Thyroid gland (tissue), 4 donors: Measurements from ENCODE around the gene IFITM10.

Experiments
- POLR2A ChIP-seq, 2 donors: fragments of 450-650 bp; IDR thresholded peaks; one replicate each; pipeline ENCODE4 v1.6.1; 2017; ENCODE audit warnings: antibody characterized with exemption in 2 of 2, mild to moderate bottlenecking in 2 of 2, moderate library complexity in 1 of 2
- TF ChIP-seq, protein P1 (sequence below), 6 experiments: fragments of 200-600 bp in 3 of 6; fragments of 450-650 bp in 3 of 6; sonication (generic) in 3 of 6; IDR thresholded peaks; one replicate each; pipeline ENCODE4 v1.5.1; 2016 to 2019; ENCODE audit warnings: antibody characterized with exemption in 6 of 6, mild to moderate bottlenecking in 2 of 6, inconsistent platforms in 1 of 6, moderate library complexity in 1 of 6

DNA sequence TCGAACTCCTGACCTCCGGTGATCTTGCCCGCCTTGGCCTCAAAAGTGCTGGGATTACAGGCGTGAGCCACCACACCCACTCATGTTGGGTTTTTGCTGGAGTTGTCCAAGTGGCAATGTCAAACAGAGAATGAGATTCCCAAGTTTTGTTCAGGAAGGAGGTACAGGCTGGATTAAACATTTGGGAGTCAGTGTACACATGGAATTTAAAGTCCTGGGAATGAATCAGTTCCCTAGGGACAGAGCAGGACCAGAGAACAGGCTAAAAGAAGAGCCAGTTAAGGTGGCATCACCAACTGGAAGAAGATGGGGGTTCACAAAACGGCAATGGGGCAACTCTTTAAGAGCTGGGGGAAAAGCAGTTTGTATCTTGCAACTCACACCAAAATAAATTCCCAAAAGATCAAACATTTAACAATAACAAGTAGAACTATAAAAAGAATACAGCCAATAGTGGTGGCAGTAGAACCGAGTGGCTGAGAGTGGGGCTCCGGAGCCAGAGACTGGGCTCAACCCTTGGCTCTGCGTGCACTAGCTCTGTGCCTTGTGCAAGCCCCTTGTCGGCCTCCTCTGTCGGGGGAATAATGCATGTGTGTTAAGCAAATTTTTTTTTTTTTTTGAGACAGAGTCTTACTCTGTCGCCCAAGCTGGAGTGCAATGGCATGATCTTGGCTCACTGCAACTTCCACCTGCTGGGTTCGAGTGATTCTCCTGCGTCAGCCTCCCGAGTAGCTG is 47.2 kb upstream of the IFITM10 start:
- TF ChIP-seq, protein P1, sequence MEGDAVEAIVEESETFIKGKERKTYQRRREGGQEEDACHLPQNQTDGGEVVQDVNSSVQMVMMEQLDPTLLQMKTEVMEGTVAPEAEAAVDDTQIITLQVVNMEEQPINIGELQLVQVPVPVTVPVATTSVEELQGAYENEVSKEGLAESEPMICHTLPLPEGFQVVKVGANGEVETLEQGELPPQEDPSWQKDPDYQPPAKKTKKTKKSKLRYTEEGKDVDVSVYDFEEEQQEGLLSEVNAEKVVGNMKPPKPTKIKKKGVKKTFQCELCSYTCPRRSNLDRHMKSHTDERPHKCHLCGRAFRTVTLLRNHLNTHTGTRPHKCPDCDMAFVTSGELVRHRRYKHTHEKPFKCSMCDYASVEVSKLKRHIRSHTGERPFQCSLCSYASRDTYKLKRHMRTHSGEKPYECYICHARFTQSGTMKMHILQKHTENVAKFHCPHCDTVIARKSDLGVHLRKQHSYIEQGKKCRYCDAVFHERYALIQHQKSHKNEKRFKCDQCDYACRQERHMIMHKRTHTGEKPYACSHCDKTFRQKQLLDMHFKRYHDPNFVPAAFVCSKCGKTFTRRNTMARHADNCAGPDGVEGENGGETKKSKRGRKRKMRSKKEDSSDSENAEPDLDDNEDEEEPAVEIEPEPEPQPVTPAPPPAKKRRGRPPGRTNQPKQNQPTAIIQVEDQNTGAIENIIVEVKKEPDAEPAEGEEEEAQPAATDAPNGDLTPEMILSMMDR (IDR thresholded peaks at IDR 0.05): no peak
- no peak for TF ChIP-seq POLR2A (IDR thresholded peaks at IDR 0.05)
